ENCODE data around the gene BGN.

DNA sequence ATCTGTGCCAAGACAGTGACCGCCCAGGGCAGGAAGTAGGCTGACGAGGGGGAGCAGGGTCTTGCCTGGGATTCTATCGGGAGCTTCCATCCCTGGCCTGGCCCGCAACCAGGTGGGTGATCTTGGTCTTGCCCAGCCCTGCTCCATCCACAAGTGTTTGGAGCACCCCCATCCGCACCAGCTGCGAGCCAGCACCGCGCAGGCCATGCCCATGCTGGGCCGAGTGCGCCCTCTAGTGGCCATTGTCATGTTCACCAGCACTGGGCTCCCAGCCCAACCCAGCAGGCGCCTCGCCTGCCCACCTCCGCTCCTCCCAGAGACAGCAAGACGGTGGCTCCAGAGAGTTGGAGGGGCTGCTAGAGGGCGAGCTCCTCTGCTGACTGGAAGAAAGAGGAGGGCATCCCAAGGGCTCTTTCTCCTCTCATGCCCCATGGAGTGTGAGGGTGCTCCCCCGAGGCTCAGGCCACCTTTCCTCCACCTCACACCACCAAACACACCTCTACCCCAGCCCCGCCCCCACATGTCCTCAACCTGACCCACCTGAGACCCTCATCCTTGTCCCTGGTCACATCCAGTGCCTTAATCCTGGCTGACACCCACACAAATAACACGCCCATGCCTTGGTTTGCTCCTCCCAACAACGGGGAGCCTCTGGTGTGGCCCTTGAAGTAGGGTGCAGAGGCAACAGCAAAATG is 12.9 kb downstream of the BGN start:
- TF ChIP-seq YBX1 (IDR thresholded peaks at IDR 0.05) (no peak), KDM1A (IDR thresholded peaks at IDR 0.05; ENCODE audit: borderline replicate concordance) (no peak), TBL1XR1 (IDR thresholded peaks at IDR 0.05; ENCODE audit: low read depth, low read length) (no peak), POLR2A (IDR thresholded peaks at IDR 0.05; ENCODE audit: low read depth, low read length) (no peak), CHD2 (IDR thresholded peaks at IDR 0.05; ENCODE audit: borderline replicate concordance, low read depth, low read length) (no peak), SP1 (IDR thresholded peaks at IDR 0.05; ENCODE audit: low read depth, low read length) (no peak), SIN3A (IDR thresholded peaks at IDR 0.05; ENCODE audit: low read depth, low read length) (no peak), GABPA (IDR thresholded peaks at IDR 0.05; ENCODE audit: low read depth) (no peak), PML (IDR thresholded peaks at IDR 0.05; ENCODE audit: low read length) (no peak)
- TF ChIP-seq, protein P1, sequence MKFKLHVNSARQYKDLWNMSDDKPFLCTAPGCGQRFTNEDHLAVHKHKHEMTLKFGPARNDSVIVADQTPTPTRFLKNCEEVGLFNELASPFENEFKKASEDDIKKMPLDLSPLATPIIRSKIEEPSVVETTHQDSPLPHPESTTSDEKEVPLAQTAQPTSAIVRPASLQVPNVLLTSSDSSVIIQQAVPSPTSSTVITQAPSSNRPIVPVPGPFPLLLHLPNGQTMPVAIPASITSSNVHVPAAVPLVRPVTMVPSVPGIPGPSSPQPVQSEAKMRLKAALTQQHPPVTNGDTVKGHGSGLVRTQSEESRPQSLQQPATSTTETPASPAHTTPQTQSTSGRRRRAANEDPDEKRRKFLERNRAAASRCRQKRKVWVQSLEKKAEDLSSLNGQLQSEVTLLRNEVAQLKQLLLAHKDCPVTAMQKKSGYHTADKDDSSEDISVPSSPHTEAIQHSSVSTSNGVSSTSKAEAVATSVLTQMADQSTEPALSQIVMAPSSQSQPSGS (IDR thresholded peaks at IDR 0.05; ENCODE audit: low read length): no peak
- TF ChIP-seq, protein P2, sequence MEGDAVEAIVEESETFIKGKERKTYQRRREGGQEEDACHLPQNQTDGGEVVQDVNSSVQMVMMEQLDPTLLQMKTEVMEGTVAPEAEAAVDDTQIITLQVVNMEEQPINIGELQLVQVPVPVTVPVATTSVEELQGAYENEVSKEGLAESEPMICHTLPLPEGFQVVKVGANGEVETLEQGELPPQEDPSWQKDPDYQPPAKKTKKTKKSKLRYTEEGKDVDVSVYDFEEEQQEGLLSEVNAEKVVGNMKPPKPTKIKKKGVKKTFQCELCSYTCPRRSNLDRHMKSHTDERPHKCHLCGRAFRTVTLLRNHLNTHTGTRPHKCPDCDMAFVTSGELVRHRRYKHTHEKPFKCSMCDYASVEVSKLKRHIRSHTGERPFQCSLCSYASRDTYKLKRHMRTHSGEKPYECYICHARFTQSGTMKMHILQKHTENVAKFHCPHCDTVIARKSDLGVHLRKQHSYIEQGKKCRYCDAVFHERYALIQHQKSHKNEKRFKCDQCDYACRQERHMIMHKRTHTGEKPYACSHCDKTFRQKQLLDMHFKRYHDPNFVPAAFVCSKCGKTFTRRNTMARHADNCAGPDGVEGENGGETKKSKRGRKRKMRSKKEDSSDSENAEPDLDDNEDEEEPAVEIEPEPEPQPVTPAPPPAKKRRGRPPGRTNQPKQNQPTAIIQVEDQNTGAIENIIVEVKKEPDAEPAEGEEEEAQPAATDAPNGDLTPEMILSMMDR (IDR thresholded peaks at IDR 0.05 in 2 of 3, conservative IDR thresholded peaks at IDR 0.05 in 1 of 3; ENCODE audit: control insufficient read depth in 2 of 3, extremely low read depth in 1 of 3, insufficient read depth in 1 of 3, low read depth in 3 of 3, low read length in 3 of 3): peak; percentile 75 to 88 (median 83)

Measured in GM12878 (cell line).